GM12874 (cell line): ENCODE measurements around the gene CAMK1G.

Experiments used
- TF ChIP-seq, protein P1 (sequence below): IDR thresholded peaks from 2 replicates; pipeline ENCODE4 v1.5.1; 2011; ENCODE audit warnings: low read depth, mild to moderate bottlenecking, control low read depth, low read length, moderate library complexity; ENCODE audit not compliant: insufficient read depth

CAMK1G gene

DNA sequence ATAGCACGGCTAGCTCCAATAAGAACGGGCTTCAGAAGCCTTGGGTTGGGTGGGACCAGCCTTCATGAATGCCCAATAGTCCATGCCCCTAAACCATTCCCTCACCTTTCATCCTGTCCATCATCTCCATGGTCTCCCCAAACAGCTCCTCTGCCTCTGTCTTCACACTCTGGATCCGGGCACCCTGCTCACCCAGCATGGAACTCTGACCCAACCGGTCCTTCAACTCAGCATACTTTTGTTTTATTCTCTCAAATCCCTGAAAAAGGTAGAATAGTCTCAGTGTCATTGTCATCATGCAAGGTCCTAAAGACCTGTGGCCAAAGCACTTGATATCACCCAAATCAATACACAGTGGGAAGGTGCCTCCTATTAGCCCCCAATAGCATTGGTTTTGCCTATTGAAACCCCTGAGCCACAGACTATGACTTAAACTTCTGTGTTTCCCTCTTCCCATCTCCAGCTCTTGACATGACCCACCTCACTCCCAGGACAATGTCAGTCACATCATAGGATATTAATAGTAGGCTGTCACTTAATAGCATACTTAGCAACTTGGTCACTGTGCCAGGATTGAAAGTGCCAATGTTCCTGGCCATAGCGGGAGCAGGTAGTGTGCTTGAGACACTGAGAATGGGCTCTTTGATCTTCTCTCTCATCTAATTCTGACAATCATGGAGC lies 33.0 kb downstream of the CAMK1G start:
- TF ChIP-seq, protein P1, sequence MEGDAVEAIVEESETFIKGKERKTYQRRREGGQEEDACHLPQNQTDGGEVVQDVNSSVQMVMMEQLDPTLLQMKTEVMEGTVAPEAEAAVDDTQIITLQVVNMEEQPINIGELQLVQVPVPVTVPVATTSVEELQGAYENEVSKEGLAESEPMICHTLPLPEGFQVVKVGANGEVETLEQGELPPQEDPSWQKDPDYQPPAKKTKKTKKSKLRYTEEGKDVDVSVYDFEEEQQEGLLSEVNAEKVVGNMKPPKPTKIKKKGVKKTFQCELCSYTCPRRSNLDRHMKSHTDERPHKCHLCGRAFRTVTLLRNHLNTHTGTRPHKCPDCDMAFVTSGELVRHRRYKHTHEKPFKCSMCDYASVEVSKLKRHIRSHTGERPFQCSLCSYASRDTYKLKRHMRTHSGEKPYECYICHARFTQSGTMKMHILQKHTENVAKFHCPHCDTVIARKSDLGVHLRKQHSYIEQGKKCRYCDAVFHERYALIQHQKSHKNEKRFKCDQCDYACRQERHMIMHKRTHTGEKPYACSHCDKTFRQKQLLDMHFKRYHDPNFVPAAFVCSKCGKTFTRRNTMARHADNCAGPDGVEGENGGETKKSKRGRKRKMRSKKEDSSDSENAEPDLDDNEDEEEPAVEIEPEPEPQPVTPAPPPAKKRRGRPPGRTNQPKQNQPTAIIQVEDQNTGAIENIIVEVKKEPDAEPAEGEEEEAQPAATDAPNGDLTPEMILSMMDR = no peak

DNA sequence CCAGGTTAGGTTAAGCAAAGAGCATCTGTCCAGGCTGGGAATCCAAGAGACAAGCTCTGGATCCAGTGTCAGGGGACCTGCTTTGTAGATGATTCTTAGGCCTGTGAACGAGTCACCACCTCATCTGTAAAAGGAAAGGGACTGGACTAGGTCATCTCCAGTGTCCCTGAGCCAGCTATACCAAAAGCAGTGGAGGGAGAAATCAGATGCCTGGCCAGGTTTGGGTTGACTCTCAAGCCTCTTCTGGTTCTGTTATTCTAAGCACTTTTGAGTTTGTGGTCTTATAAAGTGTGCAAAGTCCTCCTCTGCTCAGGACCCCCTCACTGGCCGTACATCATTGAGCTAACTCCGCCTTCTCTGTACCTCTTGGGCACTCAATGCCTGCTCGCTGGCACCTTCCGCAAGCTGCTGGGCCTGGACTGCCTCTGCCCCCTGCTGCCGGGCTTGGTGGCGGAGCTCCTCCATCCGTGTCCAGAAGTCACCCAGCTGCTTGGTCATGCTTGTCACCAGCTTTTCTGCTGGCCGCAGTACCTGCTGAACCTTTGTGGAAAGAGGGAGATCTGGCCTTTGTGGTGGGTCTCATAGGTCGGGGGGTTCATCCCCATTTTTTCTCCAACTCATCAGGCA lies 33.6 kb downstream of the CAMK1G start:
- TF ChIP-seq, protein P1 = no peak

DNA sequence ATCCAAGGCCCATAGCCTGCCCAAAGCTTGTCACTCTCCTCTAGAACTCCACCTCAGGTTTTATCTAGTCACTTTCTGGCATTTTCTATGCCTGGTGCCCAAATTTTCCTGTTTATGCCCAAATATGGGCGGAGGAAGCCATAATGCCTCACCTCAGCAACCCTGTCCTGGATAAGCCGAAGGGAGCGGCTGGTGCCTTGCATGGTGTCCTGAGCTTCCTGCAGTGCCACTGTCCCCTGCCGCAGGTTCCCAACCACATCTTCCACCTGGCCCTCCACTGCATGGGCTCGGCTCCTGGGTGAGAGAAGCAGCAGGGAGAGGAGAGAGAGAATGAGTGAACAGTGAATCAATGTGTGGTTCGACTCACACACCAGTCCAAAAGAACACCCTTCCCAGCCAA lies 34.2 kb downstream of the CAMK1G start:
- TF ChIP-seq, protein P1 = no peak

DNA sequence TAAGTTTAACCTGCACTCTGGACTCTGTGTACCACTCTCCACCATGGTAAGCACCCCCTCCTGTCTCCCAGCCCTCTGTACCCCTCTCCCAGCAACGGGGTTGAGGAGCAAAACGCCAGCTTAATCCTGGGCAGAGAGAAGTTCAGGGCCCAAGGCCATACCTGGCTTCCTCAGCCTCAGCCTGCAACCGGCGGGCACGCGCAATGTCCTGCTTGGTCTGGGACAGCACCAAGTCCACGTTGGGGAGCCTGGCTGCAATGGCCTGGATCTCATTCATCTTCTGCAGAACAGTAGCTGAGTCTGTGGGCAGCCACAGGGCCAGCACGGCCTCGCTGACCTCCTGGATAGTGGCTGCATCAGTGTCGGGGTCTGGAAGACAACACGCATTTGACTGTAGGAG lies 34.8 kb downstream of the CAMK1G start:
- TF ChIP-seq, protein P1 = no peak

DNA sequence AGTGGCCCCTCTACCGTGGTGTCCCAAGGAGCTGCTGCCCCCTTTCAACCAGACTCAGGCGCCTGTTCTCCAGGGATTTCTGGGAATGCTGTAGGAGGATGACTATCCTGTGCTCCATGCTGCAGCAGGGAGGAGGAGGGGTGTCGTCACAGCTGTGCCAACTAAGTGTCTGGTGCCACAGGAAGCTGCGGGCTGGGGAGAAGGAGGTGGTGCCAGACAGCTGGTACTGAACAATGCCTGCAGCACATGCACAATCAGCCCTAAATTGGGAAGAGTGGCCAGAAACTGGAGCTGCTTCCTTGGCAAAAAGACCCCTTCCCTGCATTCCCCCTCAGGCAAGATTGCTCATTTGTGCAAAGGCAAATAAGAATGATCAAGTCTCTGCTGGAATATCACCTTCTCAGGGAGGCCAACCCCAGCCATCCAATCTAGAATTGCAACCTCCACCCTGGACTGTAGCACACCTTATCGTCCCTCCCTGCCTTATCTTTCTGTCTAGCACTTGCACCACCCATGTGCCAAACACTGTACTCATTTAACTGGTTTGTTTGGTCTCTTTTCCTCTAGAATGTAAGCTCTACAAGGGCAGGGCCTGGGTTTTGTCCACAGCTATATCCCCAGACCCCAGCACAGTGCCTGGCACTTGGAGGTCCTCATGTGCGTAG lies 35.4 kb downstream of the CAMK1G start:
- TF ChIP-seq, protein P1 = no peak

DNA sequence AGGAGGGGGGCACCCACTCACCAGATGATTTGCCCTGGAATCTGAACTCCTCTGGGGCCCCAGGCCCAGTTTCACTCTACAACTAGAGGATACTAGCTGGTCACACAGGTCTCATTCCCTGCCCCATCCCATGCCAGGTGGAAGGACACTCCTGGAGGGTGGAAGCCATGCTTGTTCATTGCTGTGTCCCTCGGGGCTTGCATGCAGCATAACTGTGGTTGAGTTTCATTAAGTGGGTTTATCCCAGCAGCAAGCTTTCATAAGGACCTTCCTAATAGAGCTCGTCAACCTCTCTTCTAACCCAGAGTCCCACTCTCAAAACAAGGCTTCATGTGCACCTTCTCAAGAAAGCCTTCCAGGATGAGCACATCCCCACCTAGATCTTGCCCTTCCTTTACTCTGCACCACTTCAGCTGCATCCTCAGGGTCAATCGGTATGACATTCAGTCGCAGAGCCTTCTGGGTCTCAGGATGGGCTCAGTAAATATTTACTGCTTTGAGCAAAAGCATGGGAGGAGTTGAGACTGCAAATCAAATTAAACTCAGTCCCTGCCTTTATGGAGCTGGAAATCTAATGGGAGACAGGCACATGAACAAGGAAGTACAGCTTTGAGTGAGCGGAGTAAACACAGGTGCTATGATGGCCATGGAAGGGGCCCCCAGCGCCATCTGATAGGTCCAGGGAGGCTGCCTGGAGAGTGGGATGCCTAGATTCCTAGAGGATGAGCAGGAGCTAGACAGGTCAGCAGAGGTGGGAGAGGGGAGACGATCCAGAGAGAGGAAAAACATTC lies 36.4 kb downstream of the CAMK1G start:
- TF ChIP-seq, protein P1 = no peak

DNA sequence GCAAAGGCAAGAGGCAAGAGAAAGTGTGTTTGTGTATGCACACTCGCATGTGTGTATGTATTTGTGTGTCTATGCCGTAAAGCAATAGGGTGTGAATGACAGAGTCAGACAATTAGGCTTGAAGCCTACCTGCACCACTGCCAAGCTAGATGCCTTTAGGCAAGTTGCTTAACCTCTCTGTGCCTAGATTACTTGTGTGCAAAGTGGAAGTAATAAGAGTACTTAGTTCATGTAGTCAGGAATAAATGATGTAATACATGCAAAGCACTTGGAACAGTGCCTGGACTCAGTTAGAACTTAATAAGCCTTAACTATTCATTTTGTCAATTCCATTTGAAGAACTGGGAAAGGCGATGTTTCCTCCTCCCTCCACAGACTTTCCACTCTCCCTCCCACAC lies 37.0 kb downstream of the CAMK1G start:
- TF ChIP-seq, protein P1 = no peak
